Hematopoietic multipotent progenitor cell treated with erythropoietin and hydrocortisone succinate and interleukin-3 and kit ligand, for 6 days (in vitro differentiated cells): ENCODE measurements around the gene HDAC1.

Experiments used
- DNase-seq: peaks from one replicate; pipeline ENCODE4 v3.0.0-alpha.2; 2015

The HDAC1 gene

GRCh38 chr1:32377541-32378220, 85.8 kb downstream of the HDAC1 start:
- DNase-seq, result no peak

DNA sequence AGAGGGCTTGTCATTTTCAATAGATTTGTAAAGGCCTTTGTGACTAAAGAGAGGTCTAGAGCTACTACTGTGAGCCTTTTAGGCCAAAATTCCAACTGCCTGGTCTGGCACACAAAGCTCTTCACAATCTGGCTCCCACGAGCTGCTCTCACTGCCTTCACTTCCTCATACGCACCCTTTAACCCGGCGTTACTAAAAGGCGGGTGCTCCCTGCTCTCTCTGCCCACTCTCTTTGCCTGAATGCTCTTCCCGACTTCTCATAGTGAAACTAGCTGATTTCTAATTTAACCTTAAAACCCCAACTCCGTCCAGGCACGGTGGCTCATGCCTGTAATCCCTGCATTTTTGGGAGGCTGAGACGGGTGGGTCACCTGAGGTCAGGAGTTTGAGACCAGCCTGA, 88.2 kb downstream of the HDAC1 start:
- no peak for DNase-seq
